HG03457 (cell line): Measurements from ENCODE around the gene GNB1.

ENCODE experiments used
- ATAC-seq: cut with Tn5 transposase; IDR thresholded peaks from one replicate; pipeline ENCODE4 v1.9.1; 2021; ENCODE audit warnings: moderate number of reproducible peaks; ENCODE audit not compliant: unreplicated experiment

Gene GNB1

DNA sequence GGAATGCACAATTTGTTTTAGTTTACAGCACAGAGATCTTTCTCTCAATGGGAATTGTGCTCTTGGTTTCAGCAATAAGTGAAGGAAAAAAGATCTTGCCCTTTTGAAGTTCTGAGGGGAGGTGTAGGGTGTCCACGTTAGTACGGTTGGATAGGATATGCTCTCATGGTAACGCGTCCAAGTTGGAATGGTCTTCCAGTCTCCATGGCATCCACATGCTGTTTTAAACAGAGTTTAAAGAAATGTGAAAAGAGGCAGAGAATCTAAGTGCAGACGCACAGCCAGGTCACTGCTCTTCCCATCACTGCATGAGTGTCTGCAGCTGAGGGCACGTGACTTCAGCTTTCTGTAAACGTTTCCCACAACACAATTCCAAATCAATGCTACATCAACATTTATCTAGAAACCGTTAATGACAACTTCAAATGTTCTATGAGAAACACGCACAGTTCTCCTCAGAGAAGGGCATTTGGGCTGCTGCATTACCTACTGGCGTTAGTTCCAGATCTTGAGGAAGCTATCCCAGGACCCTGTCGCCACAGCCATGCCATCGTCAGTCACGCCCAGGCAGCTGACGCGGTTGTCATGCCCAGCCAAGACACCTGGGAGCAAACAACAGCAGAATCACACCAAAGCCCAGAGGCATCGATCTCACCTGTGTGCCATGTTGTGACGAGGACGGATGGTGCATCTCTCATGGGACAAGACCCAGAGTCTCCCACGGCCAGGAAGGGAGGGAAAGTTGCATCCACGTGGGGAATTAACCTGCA lies 103.9 kb downstream of the GNB1 start:
- no peak for ATAC-seq

DNA sequence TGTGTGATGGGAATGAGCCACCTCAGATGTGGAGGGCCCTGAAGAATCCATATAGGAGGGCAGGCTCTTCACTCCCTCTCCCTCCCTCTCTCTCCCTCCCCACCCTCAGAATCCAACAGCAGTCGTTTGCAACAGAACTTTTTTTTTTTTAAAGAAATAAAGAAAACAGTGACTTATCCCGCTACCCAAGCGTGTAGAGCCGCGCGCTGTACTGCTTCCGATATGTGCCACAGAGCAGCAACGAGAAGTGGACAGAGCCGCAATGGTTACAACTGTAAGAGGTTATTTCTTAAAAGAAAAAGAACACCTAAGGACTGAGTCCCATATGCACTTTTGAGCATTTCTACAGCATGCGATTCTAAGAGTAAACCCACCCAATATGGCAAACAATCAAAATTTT lies 105.2 kb downstream of the GNB1 start:
- no peak for ATAC-seq

DNA sequence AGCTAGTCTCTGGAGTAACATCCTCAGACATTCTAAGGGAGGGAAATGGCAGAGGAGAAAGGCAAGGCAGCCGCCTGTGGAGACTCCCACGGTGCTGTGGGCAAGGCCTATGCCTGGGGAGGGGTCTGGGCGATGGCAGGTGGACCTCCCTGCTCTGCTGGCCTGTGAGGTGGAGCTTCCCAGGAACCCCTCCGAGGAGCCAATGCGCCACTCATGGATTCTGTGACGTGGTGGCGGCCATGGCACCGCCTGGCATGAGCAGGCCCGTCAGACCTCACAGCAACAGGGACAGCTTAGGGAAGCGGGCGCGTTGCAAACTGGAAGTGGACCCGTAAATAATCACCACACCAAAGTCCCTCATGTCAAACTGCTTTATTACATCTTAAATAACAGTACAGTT lies 106.0 kb downstream of the GNB1 start:
- no peak for ATAC-seq

GRCh38 chr1:1783320-1783719 lies 107.6 kb downstream of the GNB1 start:
- no peak for ATAC-seq

- ATAC-seq, result no peak
Observed at GRCh38 chr1:1782399-1783221, 108.3 kb downstream of the GNB1 start.

GRCh38 chr1:1781526-1781903 lies 109.4 kb downstream of the GNB1 start:
- ATAC-seq, result no peak

DNA sequence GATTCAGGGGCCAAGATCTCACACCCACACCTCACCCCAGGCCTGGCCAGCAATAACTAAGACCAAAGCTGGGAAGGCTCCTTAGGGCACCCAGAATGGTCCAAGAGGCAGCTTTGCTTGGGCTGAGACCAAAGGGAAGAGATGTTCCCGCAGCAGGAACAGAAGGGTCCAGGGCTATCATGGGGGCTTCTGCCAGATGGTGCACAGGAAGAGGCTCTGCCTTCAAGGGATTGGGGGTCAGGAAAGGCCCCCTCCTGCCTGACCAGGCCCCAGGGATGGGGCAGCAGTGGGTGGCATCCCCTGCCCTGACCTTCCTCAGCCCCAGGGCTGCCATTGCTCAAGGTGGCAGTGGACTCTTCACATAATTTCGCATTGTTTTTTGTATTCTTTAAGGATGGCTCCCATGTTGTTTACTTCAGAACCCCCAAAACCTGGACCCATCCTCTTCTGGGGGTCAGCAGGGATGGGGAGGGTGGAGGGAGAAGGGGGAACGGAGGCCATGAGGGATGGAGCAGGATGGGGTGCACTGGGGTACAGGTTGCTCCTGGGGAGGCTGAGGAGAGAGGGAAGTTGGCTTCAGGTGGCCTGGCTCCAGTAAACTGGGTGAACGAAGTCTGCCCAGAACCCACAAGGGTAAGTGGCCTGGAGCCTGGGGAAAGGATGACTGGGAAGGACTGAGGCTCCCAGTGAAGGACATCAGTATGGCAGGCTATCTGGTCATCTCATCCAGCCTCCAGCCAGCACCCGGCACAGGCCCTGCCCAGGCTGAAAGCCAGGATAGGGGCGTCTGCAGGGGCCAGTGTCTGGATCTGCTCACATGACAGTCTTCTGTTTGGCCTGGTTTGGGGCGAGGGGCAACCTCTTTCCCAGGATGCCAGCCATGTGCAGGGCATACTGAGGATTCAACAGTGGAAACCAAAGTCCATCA lies 110.0 kb downstream of the GNB1 start:
- ATAC-seq, result no peak

GRCh38 chr1:1779691-1780597 lies 110.9 kb downstream of the GNB1 start:
- ATAC-seq, result peak; percentile 27

DNA sequence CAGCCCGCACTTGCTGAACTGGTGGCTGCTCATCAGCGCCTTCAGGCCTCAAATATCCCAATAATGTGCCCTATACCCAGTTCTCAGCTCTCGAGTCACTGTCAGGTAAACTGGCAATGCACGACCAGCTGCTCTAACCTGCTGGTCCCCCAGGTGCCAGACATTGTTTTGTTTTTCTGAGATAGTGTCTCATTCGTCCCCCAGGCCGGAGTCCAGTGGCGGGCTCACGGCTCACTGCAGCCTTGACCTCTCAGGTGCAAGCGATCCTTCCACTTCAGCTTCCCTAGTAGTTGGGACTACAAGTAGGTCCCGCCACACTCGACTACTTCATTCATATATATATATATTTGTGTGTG lies 111.6 kb downstream of the GNB1 start:
- ATAC-seq, result no peak

DNA sequence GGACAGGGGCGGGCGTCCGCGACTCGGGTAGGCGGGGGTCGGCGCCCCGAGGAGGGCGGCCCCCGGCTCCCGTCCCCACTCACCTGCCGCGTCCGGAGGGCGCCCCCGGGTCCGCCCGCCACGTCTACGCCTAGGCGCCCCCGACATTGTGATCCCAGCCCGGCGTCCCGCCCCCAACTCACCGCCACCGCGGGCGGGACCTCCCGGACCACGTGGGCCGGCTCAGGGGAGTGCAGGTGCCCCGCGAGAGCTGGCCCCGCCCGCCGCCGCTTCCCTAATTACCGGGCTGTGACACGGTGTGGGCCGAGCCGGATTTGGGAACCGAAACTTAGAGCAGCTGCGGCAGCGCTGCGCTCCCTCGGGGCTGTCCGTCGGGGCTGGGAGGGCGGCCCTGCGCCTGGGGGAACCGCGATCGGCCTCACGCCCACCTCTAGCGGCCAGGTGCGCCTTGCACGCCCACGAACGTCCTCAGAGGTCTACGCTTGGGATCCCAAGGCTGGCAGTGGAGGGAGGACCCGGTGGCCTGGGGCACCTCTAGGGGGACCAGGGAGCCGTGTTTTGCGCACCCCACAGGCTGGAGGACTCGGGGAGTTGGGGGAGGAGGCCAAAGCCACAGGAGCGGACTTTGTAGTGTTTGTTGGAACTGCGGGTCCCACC lies 112.1 kb downstream of the GNB1 start:
- peak; percentile 35 for ATAC-seq

DNA sequence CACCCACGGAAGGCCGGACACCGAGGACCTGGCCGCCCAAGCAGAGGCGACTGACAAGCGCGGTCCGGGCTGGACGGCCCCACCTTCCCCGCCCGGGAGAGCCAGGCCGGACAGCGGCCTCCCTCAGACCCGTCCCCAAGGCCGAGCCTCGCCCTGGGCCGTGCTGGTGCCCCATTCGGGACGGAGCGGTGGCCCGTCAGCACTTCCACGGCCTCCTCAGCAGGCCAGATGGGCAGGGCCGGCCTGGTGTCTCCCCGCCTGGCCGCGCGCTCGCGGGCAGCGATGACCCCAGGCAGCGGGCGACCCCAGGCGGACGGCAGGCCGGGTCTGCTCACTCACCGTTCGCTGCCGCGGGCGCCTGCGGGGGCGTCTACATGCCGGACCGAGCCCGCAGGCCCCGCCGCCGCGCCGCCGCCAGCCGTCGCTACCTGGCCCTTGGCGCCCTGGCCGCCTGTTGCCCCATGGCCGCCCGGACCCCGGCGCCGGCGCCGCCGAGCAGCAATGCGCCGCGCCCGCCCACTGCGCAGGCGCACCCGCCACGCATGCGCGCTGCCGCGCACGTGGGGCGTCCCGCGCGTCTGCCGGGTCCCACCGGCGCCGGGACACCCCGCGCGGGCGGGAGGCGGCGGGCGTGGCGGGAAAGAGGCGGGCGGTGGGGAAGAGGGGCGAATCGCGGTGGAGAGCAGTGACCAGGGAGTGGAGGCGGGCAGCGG lies 112.8 kb downstream of the GNB1 start, which contains the start of gene NADK:
Gene NADK, minus strand, starts transcription at position 521 of the 713 bp plus-strand sequence. CDS start 13,064 bp downstream, outside the sequence.
- ATAC-seq, result peak; percentile 9

- no peak for ATAC-seq
Observed at GRCh38 chr1:1777583-1777899, 113.3 kb downstream of the GNB1 start.

- no peak for ATAC-seq
Observed at GRCh38 chr1:1776672-1777582, 114.0 kb downstream of the GNB1 start.

GRCh38 chr1:1775327-1776226 lies 115.3 kb downstream of the GNB1 start:
- ATAC-seq, result no peak

DNA sequence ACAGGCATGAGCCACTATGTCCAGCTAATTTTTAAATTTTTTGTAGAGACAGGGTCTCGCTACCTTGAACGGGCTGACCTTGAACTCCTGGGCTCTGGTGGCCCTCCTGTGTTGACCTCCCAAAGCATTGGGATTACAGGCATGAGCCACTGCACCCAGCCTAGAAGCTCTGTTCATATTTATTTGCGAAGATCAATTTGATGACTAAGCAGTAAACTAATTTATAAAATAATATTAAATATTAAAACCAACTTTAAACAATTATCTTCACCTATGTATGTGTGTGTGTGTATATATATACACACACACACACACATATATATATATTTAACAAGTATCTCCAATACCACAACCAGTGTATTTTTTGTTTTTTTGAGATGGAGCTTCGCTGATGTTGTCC lies 117.0 kb downstream of the GNB1 start:
- ATAC-seq, result no peak

- ATAC-seq, result no peak
Observed at GRCh38 chr1:1771096-1771495, 119.8 kb downstream of the GNB1 start.

DNA sequence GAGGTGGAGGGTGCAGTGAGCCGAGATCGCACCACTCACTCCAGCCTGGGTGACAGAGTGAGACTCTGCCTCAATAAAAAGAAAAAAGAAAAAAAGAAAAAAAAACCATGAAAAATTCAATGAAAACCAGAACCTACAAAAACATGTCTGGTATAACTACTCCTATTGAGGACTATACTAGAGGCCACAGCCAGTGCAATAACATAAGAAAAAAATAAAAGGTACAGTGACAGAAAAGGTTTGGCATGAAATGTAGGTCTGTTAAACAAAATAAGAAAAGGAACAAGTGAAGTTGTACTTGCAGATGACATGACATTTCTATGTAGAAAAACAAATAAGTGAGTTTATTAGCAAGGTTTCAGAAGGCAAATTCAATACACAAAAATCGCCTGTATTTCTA lies 120.8 kb downstream of the GNB1 start:
- ATAC-seq, result no peak
